SU-DHL-6 (cell line): ENCODE results near the gene SRPRB.

Source experiments
- CTCF ChIP-seq: fragments of 200-600 bp; sonication (generic); IDR thresholded peaks from one replicate; pipeline ENCODE4 v1.5.1; 2017; ENCODE audit warnings: antibody characterized with exemption, mild to moderate bottlenecking, low read length, moderate library complexity; ENCODE audit not compliant: insufficient read depth, poor library complexity, severe bottlenecking
- EZH2phosphoT487 ChIP-seq: fragments of 200-600 bp; sonication (generic), shearing (Covaris generic); conservative IDR thresholded peaks from 2 replicates; pipeline ENCODE4 v1.6.1; 2018; ENCODE audit warnings: mild to moderate bottlenecking, antibody characterized with exemption, low read length, moderate library complexity, mixed read lengths

- TF ChIP-seq CTCF (no peak), EZH2phosphoT487 (no peak)
Measured at GRCh38 chr3:133775309-133775708, 30.3 kb upstream of the SRPRB start.
